Measurements from ENCODE around the gene PADI1. TPM values are rescaled to one million over a fixed set of nuclear protein-coding genes. Genes with fewer than 3 reads are reported as not detected.

Gene PADI1
- total RNA-seq, 2 donors from 2014 or later: 1.2 TPM; not detected in 1

DNA sequence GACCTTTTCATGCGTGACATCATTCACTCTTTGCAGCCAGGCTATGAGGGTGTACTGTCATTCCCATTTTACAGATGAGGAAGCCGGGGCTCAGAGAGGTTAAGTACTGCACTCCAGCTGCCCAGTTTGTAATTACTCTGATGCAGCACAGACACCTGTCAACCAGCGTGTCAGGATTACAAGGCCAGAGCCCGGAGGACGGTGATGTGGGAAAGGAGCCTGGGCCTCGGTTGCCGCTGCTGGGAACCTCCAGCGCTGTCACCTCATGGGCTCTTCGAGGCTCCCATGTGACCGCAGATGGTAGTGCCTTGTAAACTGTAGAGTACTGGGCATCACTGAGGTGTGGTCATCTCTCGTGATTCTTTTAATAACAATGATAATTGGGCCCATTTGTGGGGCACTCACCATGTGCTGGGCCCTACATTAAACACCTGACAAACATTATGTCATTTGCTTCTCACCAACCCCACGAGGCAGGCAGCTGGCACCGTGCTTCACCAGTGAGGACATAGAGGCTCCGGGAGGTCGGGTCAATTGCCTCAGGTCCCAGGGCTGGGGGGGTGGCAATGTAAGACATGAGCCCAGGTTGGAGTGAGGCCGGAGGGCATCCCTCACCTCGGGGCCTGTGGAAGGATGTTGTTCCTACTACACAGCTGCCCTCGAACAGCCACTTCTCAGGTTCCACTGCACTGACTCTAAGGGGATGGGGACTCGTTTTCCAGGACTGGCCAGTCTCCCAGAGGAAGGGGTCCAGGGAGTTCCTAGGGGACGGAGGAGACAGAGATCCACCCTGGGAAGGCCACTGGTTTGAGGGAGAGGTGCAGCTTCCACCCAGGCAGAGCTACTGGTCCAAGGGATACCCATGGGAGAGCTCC lies 42.8 kb upstream of the PADI1 start:
- TF ChIP-seq CTCF (IDR thresholded peaks at IDR 0.05): no peak
- no peak overlapping the region for H3K4me3 ChIP-seq
- H3K27me3 ChIP-seq (replicated peaks; ENCODE audit: insufficient read depth): no peaks in the 10 kb centered on the region
- H3K9me3 ChIP-seq: no peaks in the 10 kb centered on the region
- no peaks in the 10 kb centered on the region for H3K36me3 ChIP-seq
- ATAC-seq (ENCODE audit: insufficient number of reproducible peaks, low FRiP score, low read depth) (no peak), DNase-seq (ENCODE audit: low spot score) (no peak)
- no peak overlapping the region for H3K27ac ChIP-seq
- no peaks in the 10 kb centered on the region for H3K4me1 ChIP-seq (ENCODE audit: control insufficient read depth in 1 of 2, low read depth in 2 of 2)

DNA sequence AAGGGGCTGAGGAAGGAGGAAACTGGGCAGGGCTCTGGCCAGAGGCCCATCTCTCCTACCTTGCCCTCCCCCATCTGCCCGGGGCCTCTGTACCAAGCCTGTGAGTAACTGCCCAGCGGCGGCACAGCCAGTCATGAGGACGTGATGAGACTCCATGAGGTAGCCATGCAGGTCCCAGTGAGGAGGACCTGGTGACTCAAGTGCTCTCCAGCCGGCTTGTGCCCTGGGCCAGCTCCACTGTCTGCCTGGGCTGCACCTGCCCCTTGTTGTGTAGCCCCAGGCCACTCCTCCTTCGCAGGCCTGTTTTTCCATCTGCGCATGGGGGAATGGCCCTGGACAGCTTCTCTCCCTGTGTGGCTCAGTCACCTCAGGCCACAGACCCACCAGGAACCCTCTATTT lies 42.0 kb upstream of the PADI1 start:
- H3K27me3 ChIP-seq (replicated peaks; ENCODE audit: insufficient read depth): no peaks in the 10 kb centered on the region
- H3K4me1 ChIP-seq (ENCODE audit: control insufficient read depth in 1 of 2, low read depth in 2 of 2): no peaks in the 10 kb centered on the region
- no peak for ATAC-seq (ENCODE audit: insufficient number of reproducible peaks, low FRiP score, low read depth)
- no peak for TF ChIP-seq CTCF (IDR thresholded peaks at IDR 0.05)
- H3K36me3 ChIP-seq: no peaks in the 10 kb centered on the region
- no peak overlapping the region for H3K27ac ChIP-seq
- H3K4me3 ChIP-seq: no peak overlapping the region
- DNase-seq (ENCODE audit: low spot score): no peak
- H3K9me3 ChIP-seq: no peaks in the 10 kb centered on the region

DNA sequence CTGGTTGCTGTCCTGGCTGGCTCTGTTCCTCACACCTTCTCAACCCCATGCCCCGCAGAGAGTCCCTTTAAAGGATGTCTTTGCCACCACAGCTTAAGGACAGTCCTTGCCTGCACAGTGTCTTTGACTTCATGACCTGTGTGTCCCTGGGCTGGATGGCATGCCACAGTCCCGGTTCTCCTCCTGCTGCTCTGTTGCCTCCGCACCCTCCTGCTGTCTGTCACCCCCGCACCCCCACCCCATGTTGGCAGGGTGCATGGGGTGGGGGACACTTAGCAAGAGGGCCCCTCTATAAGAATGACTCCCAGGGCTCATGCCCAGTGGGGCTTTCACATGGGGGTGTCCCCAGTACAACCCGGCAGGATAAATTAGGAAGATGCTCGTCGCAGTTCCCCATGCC lies 41.6 kb upstream of the PADI1 start:
- no peak for ATAC-seq (ENCODE audit: insufficient number of reproducible peaks, low FRiP score, low read depth)
- H3K4me3 ChIP-seq: no peak overlapping the region
- no peaks in the 10 kb centered on the region for H3K27me3 ChIP-seq (replicated peaks; ENCODE audit: insufficient read depth)

GRCh38 chr1:17163789-17164666 lies 40.9 kb upstream of the PADI1 start:
- H3K36me3 ChIP-seq: no peaks in the 10 kb centered on the region
- H3K27ac ChIP-seq: no peak overlapping the region
- H3K9me3 ChIP-seq: no peaks in the 10 kb centered on the region
- no peak for TF ChIP-seq CTCF (IDR thresholded peaks at IDR 0.05)
- H3K27me3 ChIP-seq (replicated peaks; ENCODE audit: insufficient read depth): no peaks in the 10 kb centered on the region
- DNase-seq (ENCODE audit: low spot score): no peak
- no peak for ATAC-seq (ENCODE audit: insufficient number of reproducible peaks, low FRiP score, low read depth)
- no peaks in the 10 kb centered on the region for H3K4me1 ChIP-seq (ENCODE audit: control insufficient read depth in 1 of 2, low read depth in 2 of 2)
- no peak overlapping the region for H3K4me3 ChIP-seq

More for the DNA sequence above, 41.6 kb upstream of the PADI1 start:
- no peak for DNase-seq (ENCODE audit: low spot score)
- H3K36me3 ChIP-seq: no peaks in the 10 kb centered on the region
- no peak for TF ChIP-seq CTCF (IDR thresholded peaks at IDR 0.05)
- H3K27ac ChIP-seq: no peak overlapping the region
- no peaks in the 10 kb centered on the region for H3K9me3 ChIP-seq
- H3K4me1 ChIP-seq (ENCODE audit: control insufficient read depth in 1 of 2, low read depth in 2 of 2): no peaks in the 10 kb centered on the region

DNA sequence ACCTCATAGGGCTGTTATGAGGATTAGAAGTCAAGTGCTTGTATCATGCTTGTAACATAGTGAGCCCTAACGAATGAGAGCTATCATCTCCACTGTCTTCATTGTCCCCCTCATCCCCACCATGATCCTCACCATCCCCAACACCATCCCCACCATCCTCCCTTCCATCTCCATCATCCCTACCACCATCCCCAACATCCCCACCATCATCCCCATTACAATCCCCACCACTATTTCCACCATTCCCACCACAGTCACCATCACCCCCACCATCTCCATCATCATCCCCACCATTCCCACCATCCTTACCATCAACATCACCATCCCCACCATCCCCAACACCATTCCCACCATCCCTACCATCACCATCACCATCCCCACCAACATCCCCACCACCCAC lies 39.1 kb upstream of the PADI1 start:
- no peaks in the 10 kb centered on the region for H3K36me3 ChIP-seq
- no peaks in the 10 kb centered on the region for H3K27me3 ChIP-seq (replicated peaks; ENCODE audit: insufficient read depth)
- H3K4me1 ChIP-seq (ENCODE audit: control insufficient read depth in 1 of 2, low read depth in 2 of 2): no peaks in the 10 kb centered on the region
- no peak for TF ChIP-seq CTCF (IDR thresholded peaks at IDR 0.05)
- DNase-seq (ENCODE audit: low spot score) (no peak), ATAC-seq (ENCODE audit: insufficient number of reproducible peaks, low FRiP score, low read depth) (no peak)
- no peaks in the 10 kb centered on the region for H3K9me3 ChIP-seq
- no peak overlapping the region for H3K4me3 ChIP-seq
- H3K27ac ChIP-seq: no peak overlapping the region
